HG03025 (cell line): ENCODE measurements around the gene NCAPD2.

Experiments used
- ATAC-seq: cut with Tn5 transposase; IDR thresholded peaks from one replicate; pipeline ENCODE4 v1.9.1; 2021; ENCODE audit warnings: mild to moderate bottlenecking, moderate library complexity; ENCODE audit not compliant: unreplicated experiment, low FRiP score

Gene NCAPD2, protein sequence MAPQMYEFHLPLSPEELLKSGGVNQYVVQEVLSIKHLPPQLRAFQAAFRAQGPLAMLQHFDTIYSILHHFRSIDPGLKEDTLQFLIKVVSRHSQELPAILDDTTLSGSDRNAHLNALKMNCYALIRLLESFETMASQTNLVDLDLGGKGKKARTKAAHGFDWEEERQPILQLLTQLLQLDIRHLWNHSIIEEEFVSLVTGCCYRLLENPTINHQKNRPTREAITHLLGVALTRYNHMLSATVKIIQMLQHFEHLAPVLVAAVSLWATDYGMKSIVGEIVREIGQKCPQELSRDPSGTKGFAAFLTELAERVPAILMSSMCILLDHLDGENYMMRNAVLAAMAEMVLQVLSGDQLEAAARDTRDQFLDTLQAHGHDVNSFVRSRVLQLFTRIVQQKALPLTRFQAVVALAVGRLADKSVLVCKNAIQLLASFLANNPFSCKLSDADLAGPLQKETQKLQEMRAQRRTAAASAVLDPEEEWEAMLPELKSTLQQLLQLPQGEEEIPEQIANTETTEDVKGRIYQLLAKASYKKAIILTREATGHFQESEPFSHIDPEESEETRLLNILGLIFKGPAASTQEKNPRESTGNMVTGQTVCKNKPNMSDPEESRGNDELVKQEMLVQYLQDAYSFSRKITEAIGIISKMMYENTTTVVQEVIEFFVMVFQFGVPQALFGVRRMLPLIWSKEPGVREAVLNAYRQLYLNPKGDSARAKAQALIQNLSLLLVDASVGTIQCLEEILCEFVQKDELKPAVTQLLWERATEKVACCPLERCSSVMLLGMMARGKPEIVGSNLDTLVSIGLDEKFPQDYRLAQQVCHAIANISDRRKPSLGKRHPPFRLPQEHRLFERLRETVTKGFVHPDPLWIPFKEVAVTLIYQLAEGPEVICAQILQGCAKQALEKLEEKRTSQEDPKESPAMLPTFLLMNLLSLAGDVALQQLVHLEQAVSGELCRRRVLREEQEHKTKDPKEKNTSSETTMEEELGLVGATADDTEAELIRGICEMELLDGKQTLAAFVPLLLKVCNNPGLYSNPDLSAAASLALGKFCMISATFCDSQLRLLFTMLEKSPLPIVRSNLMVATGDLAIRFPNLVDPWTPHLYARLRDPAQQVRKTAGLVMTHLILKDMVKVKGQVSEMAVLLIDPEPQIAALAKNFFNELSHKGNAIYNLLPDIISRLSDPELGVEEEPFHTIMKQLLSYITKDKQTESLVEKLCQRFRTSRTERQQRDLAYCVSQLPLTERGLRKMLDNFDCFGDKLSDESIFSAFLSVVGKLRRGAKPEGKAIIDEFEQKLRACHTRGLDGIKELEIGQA (N-terminal part only)

DNA sequence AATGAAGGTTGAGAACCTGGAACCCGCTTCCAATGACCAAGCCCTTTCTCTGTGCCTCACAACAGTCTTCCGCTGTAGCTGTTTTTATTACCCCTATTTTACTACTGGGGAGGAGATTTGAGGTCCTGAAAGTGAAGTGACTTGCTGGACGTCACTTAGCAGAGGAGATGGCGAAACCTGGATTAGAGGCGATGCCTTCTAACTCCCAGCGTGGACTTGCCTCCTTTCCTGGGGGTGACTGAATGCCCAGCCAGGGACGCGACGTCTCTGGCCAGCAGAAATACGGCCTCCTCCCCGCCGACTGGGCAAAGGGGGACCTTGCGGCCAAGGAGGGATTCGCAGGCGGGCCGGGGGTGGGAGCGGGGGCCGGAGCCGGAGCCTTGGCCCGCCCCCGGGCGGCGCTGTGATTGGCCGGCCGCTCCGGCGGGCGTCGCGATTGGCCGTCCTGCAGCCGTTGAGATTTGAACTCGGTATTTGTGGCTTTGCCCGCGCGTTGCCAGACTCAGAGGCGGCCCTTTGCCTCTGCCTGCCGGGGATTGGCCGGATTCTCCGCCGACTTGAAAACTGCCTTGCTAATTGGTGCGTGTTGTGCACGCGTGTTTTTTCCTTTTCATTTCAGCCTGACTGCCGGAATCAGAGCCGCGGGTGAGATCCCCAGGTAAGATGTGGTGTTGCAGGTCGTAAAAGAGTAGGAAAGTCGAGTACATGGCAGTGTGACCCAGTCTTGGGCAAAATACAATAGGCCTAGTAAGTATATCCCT is at the start of gene NCAPD2:
Gene NCAPD2, plus strand, starts transcription at position 606 of the 761 bp plus-strand sequence. CDS start 997 bp downstream, outside the sequence.
- peak; percentile 85 for ATAC-seq

DNA sequence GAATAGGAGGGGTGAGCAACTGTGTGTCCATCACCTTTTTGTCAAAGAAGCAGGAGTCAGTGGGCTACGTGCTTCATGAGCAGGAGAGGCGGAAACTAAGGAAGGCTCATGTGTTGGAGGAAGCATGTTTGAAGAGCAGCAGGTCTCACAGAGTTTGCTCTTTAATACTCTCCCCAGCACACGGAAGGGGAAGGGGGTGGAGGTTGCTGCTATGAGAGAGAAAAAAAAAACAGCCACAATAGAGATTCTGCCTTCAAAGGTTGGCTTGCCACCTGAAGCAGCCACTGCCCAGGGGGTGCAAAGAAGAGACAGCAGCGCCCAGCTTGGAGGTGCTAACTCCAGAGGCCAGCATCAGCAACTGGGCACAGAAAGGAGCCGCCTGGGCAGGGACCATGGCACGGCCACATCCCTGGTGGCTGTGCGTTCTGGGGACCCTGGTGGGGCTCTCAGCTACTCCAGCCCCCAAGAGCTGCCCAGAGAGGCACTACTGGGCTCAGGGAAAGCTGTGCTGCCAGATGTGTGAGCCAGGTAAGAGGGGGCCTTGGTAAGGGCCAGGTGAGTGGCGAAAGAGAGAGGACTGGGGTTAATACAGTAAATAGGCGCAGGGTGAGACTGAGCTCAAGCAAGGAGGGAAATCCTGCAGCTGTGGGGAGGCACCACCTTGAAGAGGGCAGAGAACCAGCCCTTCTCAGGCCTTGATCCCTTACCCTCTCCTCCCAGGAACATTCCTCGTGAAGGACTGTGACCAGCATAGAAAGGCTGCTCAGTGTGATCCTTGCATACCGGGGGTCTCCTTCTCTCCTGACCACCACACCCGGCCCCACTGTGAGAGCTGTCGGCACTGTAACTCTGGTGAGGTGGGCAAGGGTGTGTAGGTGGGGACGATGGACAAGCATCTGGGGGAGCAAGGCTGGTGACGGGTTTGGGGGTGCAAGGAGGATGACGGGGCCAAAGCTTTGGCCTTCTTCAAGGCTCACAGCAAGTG is 48.9 kb upstream of the NCAPD2 start, which contains the start of gene CD27:
Gene CD27, plus strand, starts transcription at position 252 of the 985 bp plus-strand sequence. Its CDS starts 141 bp downstream, at position 393.
- ATAC-seq, result no peak

DNA sequence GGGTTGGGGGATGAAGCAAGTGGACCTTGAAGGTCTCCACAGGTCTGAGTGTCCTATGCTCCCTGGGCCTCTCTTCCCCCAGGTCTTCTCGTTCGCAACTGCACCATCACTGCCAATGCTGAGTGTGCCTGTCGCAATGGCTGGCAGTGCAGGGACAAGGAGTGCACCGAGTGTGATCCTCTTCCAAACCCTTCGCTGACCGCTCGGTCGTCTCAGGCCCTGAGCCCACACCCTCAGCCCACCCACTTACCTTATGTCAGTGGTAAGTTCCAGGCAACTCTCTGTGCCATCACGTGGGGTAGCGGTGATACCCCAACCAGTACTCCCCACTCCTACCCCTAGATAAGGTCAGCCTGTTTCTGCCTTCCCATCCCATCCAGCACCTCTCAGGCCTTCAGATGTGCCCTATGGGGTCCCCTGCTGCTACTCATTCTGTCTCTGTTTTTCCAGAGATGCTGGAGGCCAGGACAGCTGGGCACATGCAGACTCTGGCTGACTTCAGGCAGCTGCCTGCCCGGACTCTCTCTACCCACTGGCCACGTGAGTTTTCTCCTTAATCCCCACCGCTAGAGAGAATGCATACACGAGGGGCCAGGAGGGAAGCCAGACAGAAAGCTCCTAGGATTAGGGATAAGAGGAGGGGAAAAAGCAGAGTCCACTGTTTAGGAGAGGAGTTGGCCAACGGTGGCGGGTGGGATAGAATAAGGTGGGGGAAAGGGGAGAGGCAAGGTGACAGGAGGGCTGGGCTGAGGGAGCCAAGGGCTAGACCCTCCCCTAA is 43.6 kb upstream of the NCAPD2 start:
- no peak for ATAC-seq

DNA sequence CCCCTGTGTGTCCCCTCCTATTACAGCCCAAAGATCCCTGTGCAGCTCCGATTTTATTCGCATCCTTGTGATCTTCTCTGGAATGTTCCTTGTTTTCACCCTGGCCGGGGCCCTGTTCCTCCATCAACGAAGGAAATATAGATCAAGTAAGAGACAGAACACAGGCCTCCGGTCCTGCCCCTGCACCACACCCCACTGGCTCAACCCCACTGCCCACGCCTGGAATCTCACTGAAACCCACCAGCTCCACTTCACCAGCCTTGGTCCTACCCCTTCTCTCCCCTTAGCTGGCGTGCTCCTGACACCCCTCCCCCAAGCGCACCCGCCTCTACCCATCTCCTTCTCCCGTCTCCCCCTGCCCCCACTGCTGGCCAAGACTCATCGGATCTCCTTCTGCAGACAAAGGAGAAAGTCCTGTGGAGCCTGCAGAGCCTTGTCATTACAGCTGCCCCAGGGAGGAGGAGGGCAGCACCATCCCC is 43.0 kb upstream of the NCAPD2 start:
- no peak for ATAC-seq

DNA sequence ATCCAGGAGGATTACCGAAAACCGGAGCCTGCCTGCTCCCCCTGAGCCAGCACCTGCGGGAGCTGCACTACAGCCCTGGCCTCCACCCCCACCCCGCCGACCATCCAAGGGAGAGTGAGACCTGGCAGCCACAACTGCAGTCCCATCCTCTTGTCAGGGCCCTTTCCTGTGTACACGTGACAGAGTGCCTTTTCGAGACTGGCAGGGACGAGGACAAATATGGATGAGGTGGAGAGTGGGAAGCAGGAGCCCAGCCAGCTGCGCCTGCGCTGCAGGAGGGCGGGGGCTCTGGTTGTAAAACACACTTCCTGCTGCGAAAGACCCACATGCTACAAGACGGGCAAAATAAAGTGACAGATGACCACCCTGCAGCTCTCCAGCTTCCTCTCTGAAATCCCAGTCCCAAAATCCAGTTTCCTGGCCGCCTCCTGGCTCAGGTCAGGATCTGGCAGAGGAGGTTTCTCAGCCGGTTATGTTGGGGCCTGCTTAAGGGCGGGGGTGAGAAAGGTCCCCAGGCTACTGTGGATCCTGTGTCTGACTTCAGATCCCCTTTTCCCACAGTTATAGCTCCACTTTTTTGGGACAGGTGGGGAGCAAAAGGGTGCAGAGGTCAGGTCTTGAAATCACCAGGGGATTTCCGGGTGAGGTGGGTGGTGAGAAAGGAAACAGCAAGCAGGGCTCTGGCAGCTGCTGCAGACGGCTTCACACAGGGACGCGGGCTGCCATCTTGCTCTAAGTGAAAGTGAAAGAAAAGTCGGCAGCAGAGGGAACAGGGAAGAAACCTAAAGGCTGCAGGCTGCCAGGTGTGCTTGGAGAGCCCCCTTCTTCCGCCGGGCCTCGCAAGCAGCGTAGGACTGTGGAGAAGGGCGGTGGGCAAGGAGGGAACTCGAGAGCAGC is 42.3 kb upstream of the NCAPD2 start, which contains the start of gene TAPBPL:
Gene TAPBPL, plus strand, starts transcription at position 695 of the 897 bp plus-strand sequence. CDS start 207 bp downstream, outside the sequence.
- ATAC-seq, result no peak

DNA sequence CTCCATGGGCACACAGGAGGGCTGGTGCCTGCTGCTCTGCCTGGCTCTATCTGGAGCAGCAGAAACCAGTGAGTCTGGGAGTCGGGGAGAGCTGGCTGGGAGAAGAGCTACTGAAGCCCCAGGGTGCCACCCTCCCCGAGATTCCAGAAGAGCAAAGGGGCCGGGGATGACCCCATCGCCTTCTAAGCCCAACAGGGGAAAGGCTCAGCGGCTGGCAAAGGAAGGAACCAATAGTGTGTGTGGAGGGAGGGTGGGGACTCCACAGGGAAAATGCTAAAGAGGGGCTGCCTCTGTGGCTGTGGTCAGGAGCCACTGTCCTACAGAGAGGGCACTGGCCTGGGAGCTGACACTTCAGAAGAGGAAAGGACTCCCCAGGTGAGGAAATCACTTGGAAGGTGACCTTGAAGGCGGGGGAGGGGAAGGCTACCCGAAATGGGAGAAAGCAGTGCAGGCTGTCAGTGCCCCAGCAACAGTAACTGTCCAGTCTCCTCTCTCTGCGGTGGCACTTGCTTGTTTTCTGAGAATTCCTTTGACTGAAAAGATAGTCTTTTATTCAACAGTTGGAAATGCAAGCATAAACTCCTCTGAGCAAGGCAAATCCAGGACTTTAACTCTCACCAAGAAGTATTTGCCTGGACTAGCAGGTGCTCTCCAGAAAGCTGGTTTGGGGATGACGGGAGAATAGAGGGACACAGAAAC is 41.5 kb upstream of the NCAPD2 start:
- no peak for ATAC-seq

DNA sequence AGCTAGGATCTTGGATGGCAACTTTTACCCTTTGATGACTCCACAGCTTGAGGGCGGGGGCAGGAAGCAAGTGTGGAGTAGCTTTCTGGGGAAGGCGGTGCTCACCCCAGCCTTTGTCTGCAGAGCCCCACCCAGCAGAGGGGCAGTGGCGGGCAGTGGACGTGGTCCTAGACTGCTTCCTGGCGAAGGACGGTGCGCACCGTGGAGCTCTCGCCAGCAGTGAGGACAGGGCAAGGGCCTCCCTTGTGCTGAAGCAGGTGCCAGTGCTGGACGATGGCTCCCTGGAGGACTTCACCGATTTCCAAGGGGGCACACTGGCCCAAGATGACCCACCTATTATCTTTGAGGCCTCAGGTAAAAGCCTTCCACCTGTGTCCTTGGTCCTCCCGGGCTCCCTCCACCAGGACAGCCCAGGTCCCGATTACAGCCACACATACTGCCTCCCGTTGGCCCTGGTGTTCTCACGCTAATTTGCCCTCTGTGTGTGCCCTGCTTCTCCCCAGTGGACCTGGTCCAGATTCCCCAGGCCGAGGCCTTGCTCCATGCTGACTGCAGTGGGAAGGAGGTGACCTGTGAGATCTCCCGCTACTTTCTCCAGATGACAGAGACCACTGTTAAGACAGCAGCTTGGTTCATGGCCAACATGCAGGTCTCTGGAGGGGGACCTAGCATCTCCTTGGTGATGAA is 40.8 kb upstream of the NCAPD2 start:
- no peak for ATAC-seq

DNA sequence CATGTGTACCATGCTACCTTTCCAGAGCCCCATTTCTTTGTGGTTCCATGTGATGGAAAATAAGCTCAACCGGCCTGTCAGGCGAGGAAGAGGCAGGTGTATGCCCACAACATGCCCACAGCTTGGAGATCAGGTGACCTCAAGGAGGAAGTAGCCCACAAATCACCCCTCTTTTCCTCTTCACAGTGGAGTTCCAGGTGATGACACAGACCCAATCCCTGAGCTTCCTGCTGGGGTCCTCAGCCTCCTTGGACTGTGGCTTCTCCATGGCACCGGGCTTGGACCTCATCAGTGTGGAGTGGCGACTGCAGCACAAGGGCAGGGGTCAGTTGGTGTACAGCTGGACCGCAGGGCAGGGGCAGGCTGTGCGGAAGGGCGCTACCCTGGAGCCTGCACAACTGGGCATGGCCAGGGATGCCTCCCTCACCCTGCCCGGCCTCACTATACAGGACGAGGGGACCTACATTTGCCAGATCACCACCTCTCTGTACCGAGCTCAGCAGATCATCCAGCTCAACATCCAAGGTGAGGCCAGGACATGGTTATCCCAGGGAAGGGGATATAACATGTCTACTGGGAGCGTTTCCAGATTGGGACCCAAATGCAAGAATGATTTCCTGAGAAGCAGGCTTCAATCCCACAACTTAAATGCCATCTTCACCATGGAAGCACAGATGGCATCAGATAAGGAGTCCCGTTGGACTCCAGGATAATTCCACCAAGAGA is 36.5 kb upstream of the NCAPD2 start:
- ATAC-seq, result no peak

DNA sequence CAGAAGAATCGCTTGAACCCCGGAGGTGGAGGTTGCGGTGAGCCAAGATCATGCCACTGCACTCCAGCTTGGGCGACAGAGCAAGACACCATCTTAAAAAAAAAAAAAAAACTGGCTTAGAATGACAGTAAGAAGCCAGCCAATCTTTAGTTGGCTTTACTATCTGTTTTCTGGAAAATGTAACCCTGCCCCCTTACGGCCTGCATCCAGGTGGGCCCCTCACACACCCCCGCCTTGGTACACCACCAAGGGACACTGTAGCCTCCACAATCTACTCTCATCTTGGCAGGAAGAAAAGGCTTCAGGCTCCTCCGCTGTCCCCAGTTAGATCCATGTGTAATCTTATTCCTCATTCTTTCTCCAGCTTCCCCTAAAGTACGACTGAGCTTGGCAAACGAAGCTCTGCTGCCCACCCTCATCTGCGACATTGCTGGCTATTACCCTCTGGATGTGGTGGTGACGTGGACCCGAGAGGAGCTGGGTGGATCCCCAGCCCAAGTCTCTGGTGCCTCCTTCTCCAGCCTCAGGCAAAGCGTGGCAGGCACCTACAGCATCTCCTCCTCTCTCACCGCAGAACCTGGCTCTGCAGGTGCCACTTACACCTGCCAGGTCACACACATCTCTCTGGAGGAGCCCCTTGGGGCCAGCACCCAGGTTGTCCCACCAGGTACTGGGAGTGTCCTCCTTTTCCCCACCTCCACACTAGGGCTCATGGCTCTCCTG is 35.5 kb upstream of the NCAPD2 start:
- ATAC-seq, result no peak

DNA sequence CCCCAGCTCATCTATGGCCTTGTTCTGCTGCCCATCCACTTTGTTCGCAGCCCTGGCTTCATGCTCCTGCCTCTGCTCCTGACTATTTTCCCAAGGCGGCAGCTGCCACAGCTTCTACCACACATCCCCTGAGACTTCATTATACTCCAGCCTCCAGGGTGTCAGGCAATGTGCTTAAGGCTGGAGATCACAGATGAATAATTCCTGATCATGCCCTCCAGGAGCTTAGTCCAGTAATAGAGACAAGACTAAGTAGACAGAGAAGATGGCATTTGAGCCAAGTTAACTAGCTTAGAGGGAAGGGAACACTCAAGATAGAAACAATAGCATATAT is 34.9 kb upstream of the NCAPD2 start:
- no peak for ATAC-seq

DNA sequence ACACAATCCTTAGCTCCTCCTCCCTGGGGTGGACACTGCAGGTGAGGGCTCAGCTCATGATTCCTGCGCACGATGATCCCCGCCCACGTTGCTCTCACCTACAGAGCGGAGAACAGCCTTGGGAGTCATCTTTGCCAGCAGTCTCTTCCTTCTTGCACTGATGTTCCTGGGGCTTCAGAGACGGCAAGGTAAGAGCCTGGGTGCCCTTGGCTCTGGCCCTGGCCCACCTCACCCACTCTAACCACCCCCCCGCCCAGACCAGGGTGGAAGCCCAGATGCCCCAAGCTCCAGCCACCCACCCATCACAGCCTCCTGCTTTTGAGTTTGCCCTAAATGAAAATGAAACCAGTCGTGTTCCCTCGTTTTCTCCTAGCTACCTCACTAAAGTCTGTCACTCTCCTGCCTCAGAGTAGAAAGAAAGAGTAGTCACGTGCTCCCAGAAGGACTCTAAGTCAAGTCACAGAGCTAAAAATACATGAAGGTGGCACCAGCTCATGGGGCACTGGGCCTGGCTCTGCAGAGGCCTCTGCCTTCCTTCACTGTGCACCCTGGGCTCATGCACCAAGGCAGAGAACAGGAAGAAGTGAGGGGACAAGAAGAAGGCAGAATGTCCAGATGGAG is 33.0 kb upstream of the NCAPD2 start:
- ATAC-seq, result no peak

DNA sequence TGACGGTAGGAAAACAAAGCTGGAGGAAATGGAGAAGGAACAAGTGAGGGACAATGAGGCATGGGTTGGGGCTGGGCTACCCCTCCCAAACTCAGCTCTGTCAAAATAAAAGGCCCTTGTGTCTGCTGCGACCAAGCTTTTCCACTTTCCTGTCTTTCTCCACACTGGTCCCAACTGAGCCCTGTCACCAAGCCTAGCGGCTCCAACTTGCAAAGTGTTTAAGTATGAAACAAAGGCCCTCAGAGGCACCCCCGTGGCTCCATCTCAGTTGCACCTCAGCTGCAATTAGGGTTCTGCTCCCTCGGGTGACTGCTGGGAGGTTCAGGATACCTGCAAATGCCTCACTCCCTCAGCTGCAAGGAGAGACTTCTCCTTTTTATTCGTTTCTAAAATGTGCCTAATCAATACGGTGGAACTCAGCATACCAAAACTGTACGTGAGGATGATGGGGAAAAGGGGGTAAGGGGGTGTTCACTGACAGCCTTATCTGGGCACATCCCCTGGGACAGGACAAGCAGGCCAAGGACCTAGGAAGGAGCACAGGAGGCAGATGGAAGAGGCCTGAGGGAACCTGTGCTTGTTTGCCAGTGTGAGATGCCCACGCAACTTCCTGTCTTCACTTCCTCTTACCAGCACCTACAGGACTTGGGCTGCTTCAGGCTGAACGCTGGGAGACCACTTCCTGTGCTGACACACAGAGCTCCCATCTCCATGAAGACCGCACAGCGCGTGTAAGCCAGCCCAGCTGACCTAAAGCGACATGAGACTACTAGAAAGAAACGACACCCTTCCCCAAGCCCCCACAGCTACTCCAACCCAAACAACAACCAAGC is 32.3 kb upstream of the NCAPD2 start:
- no peak for ATAC-seq
